ENCODE data around the gene C17orf113.

DNA sequence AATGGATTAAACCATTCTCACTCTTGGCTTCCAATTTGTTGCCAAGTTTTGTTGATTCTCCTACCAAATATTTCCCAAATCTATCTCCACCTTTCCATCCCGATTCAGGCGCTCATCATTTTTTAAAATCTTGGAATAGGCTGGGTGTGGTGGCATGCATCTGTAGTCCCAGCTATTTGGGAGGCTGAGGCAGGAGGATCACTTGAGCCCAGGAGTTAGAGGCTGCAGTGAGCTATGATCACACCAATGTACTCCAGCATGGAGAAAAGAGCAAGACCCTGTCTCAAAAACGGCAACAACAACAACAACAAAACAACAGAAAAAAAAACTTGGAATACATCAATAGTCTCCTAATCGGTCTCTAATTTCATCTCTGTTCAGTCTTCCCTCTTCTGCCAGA lies 31.4 kb downstream of the C17orf113 start:
- TF ChIP-seq, protein P1, sequence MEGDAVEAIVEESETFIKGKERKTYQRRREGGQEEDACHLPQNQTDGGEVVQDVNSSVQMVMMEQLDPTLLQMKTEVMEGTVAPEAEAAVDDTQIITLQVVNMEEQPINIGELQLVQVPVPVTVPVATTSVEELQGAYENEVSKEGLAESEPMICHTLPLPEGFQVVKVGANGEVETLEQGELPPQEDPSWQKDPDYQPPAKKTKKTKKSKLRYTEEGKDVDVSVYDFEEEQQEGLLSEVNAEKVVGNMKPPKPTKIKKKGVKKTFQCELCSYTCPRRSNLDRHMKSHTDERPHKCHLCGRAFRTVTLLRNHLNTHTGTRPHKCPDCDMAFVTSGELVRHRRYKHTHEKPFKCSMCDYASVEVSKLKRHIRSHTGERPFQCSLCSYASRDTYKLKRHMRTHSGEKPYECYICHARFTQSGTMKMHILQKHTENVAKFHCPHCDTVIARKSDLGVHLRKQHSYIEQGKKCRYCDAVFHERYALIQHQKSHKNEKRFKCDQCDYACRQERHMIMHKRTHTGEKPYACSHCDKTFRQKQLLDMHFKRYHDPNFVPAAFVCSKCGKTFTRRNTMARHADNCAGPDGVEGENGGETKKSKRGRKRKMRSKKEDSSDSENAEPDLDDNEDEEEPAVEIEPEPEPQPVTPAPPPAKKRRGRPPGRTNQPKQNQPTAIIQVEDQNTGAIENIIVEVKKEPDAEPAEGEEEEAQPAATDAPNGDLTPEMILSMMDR (conservative IDR thresholded peaks at IDR 0.05 in 1 of 2, IDR thresholded peaks at IDR 0.05 in 1 of 2; ENCODE audit: extremely low read depth in 1 of 2, insufficient read depth in 1 of 2, low read depth in 1 of 2, low read length in 2 of 2) = no peak
- TF ChIP-seq EZH2 (IDR thresholded peaks at IDR 0.05; ENCODE audit: borderline replicate concordance, low read length) = no peak
